Cerebellar nuclear complex (tissue), 1 donor: ENCODE data around the gene XYLT1.

Source experiments
- DNase-seq, 2 experiments: peaks; one replicate each; lab custom pipeline; 2025; lab: John Stamatoyannopoulos, UW

Gene XYLT1

DNA sequence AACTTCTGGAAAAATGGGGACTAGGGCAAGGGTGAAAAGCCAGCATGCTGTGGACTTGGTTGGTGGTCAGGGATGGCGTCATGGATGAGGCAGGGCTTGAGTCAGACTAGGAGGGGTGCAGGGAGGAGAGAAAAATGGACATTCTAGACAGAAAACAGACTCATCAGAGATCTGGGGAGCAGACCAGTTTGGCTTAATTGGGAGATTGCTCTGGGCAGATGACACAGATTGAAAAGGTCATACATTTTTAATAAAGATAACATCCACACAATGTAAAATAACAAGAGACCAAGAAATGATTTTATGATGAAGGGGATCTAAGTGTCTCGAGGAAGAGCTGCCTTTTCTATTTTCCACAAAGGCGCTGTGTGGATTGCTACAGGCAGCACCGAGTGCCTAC lies 326.3 kb downstream of the XYLT1 start:
- no peak for DNase-seq

DNA sequence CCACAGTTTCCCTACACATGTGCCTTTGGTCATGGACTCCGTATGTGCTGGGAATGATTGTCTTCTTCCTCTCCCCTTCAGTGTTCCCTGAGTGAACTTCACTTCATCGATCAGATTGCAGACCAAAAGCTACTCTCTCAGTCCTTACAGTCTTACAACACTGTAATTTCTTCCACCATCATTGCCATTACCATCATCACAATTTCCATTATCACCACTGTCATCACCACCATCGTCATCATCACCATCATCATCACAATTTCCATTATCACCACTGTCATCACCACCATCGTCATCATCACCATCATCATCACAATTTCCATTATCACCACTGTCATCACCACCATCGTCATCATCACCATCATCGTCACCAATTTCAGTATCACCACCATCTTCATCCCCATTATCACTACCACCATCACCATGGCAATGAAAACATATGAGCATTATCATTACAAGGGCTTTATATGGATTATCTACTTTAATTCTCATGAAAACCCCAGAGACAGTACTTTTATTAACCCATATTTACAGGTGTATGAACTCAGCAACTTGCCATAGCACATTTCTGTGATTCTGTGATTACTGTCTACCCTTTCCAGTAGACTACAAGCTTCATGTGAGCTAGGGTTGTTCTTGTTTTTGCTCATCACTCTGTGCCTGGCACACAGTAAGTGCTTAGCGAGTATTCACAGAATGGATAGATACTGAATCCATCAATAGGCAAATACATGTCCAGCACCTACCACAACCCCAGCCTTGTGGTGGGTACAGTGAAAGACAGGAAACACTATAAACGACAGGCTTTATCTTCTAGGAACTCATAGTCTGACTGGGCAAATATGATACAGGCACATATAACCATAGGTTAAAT lies 327.0 kb downstream of the XYLT1 start:
- DNase-seq = no peak

DNA sequence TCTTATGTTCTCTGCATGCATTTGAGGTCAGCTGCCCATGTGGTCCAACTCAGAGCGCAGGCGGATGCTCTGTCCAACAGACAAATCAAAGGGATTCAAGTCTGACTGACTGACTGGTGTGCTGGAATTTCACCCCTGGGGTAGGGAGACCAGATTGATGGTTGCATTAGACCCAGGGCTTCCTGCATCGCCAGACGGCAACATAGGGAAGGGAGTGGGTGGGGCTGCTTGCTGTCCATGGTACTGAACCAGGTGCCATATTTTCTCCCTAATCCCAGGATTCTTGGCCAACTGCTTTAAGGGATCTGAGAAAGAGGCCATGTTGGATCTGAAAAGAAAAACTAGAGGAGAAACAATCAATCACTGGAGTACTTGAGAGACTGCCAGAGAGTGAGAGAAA lies 332.0 kb downstream of the XYLT1 start:
- no peak for DNase-seq

DNA sequence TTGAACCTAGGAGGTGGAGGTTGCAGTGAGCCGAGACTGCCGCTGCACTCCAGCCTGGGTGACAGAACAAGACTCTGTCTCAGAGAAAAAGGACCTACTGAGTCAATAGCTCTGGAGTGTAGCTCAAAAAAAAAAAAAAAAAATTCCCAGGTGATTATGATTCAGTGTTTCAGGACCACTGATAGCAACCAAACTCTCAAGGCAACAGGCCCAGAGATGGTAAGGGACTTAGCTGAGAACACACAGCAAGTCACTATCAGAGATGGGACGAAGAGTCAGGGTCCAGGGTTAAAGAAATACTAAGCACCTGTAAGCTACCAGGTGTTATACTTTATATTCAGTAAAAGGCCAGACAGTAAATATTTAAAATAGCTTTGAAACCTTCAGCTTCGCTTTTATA lies 335.3 kb downstream of the XYLT1 start:
- DNase-seq = no peak

DNA sequence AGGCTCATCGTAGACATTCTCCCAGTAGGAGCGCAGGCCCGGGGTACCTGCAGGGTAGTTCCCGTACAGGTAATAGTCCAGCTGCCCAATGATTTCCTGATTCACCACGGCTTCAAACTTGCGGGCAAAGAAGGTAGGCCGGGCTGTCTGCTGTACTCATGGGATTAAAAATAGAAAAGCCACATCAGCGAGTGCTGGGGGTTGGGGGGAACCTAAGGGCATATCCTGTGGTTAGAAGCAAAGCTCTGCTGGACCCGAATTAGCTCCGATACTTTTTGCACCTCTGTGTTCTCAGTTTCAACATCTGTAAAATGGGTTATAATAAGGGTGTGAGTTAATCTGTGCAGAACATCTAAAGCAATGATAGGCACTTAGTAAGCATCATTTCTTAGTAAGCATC lies 336.2 kb downstream of the XYLT1 start:
- DNase-seq = no peak

DNA sequence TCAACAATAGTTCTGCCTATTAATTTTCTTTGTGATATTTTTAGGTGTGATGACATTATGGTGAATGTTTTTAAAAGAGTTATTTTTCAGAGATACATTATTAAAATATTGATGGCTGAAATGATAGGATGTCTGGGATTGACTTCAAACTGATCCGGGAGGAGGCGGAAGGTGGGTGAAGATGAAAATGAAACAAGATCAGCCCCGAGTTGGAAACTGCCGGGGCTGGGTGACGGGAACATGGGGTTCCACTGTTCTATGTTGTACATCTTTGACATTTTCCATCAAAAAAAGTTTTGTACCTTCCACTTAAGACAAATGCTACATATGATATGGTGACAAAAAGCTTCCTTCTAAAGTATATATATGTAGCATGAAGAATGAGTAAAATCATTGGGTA lies 336.9 kb downstream of the XYLT1 start:
- no peak for DNase-seq

DNA sequence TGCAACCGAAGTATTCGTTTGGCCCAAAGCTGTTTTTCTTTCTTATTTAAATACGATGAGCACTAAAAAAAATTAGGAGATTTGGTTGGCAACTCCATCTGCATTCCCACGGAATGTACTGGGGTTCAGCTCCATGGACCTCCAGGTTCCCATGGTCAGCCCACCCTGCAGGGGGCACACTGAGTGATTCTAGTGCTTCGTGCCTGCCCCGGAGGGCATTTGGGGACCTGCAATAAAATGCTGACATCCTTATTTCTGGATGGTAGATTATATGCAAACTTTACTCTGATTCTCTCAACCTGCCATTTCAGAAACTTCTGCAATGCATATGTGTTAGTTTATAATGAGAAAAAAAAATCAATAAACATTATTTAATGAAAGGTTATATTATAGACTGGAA lies 339.4 kb downstream of the XYLT1 start:
- DNase-seq = no peak

DNA sequence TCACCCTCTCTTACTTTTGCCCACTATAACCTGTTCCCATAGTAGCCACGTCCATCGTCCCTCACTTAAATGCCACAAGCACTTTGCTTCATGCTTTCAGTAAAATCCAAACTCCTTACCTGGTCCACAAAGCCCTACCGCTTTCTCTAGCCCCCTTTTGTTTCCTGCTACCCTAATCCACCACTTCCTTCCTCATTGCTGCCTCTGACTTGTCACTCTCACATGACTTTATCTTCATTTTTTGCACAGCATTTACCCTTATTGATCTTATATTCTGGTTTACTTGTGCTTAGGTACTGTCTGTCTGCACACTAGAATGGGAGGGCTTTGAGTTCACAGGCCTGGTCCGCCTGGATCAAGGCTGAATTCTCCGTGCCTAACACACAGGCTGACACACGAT lies 340.0 kb downstream of the XYLT1 start:
- no peak for DNase-seq

DNA sequence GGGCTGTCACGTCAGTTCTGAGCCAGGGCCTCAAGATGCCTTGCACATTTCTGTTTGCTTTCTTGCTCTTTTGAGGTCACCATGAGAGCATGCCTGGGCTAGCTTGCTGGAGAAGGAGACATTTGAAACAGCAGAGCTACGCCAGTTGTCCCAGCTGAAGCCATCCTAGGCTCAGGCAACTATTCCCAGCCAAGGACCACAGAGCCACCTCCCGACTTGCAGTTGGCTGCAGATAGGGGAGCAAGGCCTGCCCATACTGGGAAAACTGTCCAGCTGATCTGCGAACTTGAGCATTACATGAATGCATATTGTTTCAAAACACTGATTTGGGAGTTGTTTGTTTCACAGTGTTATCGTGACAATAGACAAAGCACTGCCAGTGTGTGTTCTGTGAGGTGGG lies 340.8 kb downstream of the XYLT1 start:
- no peak for DNase-seq

DNA sequence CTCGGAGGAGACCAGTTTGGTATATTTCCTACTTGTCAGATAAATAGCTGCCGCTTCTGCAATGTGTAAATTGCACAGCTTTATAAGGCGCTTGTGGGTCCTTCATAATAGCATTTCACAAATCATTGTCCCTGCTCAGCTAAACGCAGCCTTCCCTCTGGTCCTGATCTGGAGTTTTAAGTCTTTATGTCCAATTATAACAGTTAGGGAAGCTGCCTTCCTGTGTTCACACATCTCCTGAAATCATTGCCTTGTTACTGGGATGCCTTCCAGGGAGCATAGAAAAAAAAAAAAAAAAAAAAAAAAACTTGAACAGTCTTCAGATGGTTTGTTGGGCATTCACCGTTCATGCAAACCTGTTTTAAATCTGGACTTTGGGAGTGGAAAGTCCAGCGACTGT lies 342.0 kb downstream of the XYLT1 start:
- no peak for DNase-seq

DNA sequence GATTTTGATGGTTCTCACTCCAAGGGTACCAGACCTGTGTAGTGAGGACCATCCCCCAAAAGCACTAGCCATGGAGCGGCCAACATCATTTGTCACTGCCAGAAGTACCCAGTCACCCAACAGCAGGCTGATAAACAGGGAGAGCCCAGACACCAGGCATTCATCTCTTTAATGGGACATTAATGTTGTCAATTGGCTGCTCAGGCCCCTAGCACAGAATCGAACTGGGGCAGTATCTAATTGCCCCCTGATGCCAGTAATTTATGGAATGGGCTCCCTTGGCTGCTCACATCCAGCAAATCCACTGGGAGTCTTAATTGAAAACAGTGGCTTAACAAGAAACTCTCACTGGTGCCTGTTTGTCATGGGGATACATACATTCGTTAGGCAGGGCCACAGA lies 344.6 kb downstream of the XYLT1 start:
- no peak for DNase-seq

DNA sequence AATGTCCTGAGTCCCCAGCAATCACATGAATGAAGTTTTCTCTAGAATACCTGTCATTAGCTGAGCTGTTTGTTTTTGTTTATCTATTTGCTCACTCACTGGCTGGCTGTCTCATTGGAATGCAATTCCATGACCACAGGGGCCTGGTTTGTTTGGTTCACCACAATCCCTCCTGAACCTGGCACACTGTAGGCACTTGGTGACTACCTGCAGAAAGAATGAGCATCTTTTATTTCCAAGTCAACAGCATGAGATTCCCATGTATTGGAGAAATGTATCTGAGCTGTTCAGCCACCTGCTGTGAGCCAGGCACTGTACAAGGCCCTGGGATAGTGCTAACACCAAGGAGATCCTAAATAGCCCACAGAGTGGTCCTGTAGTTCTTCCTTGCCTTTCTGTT lies 345.1 kb downstream of the XYLT1 start:
- no peak for DNase-seq

DNA sequence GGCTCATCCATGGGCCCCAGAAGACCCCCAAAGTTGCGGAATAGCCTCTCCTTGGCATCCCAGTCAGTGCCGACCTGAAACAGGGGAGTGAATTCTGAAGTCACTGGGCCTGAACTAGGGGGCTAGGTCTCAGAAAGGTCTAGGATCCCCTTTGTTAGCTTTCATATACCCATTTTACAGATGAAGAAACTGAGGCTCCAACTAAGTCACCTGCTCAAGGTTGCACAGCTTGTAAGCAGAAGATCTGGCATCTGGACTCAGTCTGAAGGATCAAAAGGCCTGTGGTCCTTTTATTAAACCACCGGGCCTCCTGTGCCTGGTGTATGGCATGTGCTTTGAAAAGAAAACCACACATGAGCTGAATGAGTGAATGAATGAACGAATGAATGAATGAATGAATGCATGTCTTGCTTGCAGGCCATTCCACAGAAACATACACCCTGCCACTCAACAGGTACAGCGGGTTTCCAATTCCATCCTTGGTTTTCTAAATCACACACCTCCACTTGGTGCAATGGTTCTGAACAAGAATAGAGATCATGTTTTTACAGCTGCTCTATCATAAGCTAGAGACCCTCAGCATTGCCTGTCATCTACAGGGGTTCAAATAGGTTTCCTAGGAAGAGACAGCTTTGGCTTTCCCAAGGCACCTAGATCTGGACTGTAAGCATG lies 352.7 kb downstream of the XYLT1 start:
- DNase-seq = no peak

DNA sequence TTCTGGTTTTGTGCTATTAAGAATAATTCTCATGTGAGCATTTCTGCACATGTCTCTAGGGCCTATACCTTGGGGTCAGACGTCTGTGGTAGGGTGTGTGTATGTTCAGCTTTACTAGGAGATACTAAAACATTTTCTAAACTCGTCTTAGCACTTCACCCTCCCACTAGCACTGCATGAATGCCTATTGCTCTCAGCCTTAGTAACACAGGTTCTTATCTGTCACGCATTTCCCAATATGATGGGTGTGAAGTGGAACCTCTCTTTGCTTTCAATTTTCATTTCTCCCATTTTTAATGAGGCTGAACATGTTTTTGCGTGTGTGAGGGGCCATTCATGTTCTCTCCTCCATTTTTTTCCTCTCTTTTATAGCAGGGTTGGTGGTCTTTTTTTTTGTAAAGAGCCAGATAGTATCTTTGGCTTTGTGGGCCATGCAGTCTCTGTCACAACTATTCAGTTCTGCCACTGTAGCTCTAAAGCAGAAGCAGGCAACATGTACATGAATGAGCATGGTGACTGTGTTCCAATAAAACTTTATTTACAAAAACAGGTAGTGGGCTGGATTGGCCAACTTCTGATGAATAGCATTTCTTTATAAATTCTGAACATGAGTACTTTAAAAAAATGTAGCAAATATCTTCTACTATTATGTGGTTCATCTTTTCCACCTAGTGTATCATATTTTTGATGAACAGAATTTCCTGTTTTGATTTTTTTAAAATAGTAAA lies 354.0 kb downstream of the XYLT1 start:
- no peak for DNase-seq

DNA sequence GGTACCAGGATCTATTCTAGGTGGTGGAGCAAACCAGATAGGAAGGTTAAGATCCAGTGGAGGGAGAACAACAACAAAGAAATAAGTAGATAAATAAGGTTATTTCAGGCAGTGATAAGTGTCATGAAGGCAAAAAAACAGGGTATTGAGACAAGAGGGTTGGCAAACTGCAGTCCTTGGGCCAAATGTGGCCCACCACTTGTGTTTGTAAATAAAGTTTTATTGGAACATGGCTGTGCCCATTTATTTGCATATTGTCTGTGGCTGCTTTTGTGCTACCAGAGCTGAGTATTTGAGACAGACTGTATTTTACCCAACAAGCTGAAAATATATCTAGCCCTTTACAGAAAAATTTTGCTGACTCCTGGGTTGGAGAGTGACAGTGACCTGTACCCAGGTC lies 361.3 kb downstream of the XYLT1 start:
- no peak for DNase-seq

DNA sequence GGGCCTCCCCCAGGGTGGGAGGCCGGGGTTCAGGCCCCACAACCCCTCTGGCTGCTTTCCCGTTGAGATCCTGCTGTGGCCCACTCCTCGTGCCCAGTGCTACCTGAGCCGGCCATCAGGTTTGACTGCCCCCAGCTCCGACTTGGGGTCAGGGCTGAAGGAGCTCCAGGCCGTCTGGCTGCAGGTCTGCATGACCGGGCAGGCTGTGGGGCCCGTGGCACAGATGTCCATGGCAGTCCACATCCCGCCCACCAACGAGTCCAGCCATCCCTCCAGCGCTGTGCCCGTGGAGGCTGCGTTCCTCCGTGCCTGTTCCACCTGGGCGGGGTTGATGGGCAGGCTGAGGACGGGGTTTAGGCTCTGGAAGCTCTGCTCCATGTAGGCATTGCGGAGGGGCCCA lies 362.2 kb downstream of the XYLT1 start:
- no peak for DNase-seq

DNA sequence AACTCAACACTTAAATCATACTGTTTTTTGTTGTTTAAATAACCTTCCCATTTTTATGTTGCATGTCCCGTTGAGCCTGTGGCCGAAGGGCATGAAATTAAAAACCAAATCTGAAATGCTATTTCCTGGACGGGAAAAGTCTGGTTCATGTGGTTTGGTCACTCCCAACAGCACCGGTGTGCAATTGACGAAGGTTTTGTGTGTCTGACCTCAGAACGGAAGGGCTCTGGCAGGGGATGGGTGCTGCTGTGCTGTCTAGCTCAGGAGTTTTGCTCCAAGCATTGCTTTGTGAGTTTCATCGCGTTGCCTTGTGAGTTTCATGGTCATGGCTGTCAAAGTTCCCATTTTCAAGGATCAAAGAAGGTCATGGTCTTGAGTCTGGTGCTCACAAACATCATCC lies 363.3 kb downstream of the XYLT1 start:
- DNase-seq = no peak

DNA sequence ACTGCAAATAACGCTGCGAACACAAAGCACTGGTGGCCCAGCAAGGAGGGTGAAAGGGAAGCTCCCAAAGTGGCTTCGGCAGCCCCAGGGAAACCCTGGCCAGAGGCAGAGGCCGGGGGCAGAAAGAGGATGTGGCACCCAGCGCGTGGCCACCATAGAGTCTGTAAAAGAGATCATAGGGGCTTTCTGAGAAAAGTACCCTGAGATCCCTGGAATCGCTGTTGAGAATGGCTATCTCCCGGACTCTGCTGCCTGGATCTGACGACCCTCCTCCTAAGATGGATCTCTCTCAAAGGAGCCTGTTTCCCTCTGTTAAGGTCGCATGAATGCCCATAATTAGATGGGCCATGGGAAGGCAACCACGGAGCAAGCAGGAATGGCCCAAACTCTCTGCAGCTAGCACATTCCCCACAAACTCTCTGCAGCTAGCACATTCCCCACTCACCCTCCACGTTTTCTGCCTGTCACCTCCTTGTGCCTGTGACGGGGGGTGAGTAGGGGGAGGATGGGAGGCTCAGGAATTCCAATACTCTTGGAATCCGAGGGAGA lies 364.4 kb downstream of the XYLT1 start:
- no peak for DNase-seq

DNA sequence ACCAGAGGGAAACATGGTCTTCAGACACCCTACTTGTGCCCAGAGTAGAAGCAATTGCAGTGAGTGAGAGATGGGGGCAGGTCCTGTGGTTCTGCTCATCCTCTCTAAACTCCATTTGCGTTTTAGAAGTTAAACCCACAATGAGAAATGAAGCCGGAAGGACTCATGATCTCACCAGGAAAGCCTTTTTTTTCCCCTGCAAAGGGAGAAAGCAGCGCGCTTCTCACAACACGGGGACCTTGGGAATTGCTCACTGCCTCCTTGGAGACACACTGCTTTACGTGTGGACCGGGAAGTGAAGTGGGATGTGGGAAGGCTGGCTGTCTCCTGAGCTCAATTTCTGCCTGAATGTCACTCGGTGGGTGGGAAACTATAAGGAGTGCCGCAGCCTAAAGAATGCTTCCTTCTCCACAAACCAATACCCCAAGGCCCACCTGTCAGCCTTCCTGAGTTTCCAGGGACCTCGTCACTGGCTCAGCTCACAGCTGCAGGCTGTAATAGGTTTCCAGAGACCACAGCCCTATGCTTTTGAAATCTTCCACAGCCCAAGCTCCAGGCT lies 365.4 kb downstream of the XYLT1 start:
- DNase-seq = no peak

DNA sequence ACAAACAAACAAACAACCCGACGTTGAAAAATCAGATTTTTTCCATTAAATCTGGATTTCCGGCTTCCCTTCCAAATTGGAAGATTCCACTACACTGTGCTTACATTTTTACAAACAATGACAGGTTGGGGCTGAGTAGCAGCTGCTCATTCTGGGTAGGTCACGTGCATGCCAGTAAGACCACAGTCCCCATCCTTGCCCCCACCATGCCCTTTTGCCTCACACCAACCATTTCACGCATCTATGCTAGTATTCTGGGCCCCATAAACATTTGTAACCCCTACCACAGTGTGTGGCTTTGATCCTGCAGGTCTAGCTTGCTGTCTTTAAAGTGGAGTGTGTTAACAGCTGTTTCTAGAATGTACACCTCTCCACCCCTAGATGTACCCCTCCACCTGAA lies 366.1 kb downstream of the XYLT1 start:
- no peak for DNase-seq

DNA sequence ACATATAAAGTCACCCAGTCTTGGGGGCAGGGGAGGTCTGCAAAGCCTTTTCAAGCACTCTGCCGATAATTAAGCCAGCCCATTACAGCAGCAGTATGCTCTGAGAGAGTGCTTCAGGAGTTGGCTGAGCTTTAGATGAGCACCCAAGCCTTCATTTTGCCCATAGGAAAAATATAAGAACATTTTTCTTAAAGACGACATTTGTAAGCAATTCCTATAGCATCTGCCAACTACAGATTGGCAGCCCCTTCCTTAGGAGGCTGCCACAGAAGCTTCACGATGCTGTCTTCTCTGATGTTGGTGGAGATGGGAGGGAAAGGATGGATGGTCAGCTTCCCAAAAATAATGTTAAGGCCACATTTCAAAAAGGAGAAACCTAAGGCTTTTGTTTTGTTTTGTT lies 367.5 kb downstream of the XYLT1 start:
- no peak for DNase-seq

DNA sequence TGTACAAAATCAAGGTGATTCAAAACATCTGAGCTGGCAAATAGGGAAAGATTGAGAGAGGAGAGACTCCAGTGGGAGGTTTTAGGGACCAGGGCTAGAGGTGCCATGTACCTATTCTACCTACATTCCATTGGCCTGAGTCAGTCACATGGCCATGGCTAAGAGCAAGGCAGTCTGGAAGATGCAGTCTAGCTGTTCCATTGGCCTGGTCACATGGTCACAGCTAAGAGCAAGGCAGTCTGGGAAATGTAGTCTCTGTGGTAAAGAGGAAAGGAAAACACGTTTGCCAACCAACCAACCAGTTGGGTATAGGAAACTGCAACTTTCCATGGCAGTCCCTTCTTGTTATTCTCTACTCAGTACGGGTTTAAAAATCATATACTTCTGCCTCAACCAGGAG lies 369.1 kb downstream of the XYLT1 start:
- DNase-seq = no peak
